Measurements from ENCODE around the gene MSRB2. TPM values are rescaled to one million over a fixed set of nuclear protein-coding genes. Genes with fewer than 3 reads are reported as not detected.

Gene MSRB2
- total RNA-seq, 1 donor from 2014 or later = 31.3 TPM

- H3K4me3 Mint-ChIP-seq (ENCODE audit: unreplicated experiment) = no peak overlapping the region
- no peak for TF ChIP-seq CTCF (IDR thresholded peaks at IDR 0.05; ENCODE audit: partially characterized antibody, unreplicated experiment)
- H3K36me3 Mint-ChIP-seq (ENCODE audit: unreplicated experiment) = no peaks in the 10 kb centered on the region
- H3K27ac Mint-ChIP-seq (ENCODE audit: unreplicated experiment) = no peak overlapping the region
- no peaks in the 10 kb centered on the region for H3K27me3 Mint-ChIP-seq (ENCODE audit: unreplicated experiment)
- H3K4me1 Mint-ChIP-seq (ENCODE audit: low read depth, unreplicated experiment) = peaks cover 9% of the 10 kb centered on the region
- no peak for DNase-seq
- peaks cover 1% of the 10 kb centered on the region for H3K9me3 Mint-ChIP-seq (ENCODE audit: unreplicated experiment)
Observed at GRCh38 chr10:23051278-23051677, 44.1 kb upstream of the MSRB2 start.

GRCh38 chr10:23051855-23052331 is 43.5 kb upstream of the MSRB2 start:
- no peak for DNase-seq
- Mint-ChIP-seq H3K4me1 (ENCODE audit: low read depth, unreplicated experiment) (peaks cover 9% of the 10 kb centered on the region), H3K4me3 (ENCODE audit: unreplicated experiment) (no peak overlapping the region), H3K27ac (ENCODE audit: unreplicated experiment) (no peak overlapping the region), H3K36me3 (ENCODE audit: unreplicated experiment) (no peaks in the 10 kb centered on the region), H3K27me3 (ENCODE audit: unreplicated experiment) (no peaks in the 10 kb centered on the region), H3K9me3 (ENCODE audit: unreplicated experiment) (peaks cover 1% of the 10 kb centered on the region)
- no peak for TF ChIP-seq CTCF (IDR thresholded peaks at IDR 0.05; ENCODE audit: partially characterized antibody, unreplicated experiment)

- H3K36me3 Mint-ChIP-seq (ENCODE audit: unreplicated experiment) = no peaks in the 10 kb centered on the region
- no peak for DNase-seq
- TF ChIP-seq CTCF (IDR thresholded peaks at IDR 0.05; ENCODE audit: partially characterized antibody, unreplicated experiment) = no peak
- H3K27me3 Mint-ChIP-seq (ENCODE audit: unreplicated experiment) = no peaks in the 10 kb centered on the region
- H3K4me3 Mint-ChIP-seq (ENCODE audit: unreplicated experiment) = no peak overlapping the region
- peaks cover 9% of the 10 kb centered on the region for H3K4me1 Mint-ChIP-seq (ENCODE audit: low read depth, unreplicated experiment)
- H3K9me3 Mint-ChIP-seq (ENCODE audit: unreplicated experiment) = peaks cover 1% of the 10 kb centered on the region
- H3K27ac Mint-ChIP-seq (ENCODE audit: unreplicated experiment) = no peak overlapping the region
Observed at GRCh38 chr10:23053036-23053435, 42.3 kb upstream of the MSRB2 start.

GRCh38 chr10:23055424-23056185 is 39.8 kb upstream of the MSRB2 start:
- TF ChIP-seq CTCF (IDR thresholded peaks at IDR 0.05; ENCODE audit: partially characterized antibody, unreplicated experiment) = no peak
- Mint-ChIP-seq H3K4me3 (ENCODE audit: unreplicated experiment) (no peak overlapping the region), H3K4me1 (ENCODE audit: low read depth, unreplicated experiment) (peaks cover 9% of the 10 kb centered on the region)

GRCh38 chr10:23056186-23056579 is 39.2 kb upstream of the MSRB2 start:
- no peaks in the 10 kb centered on the region for H3K36me3 Mint-ChIP-seq (ENCODE audit: unreplicated experiment)
- TF ChIP-seq CTCF (IDR thresholded peaks at IDR 0.05; ENCODE audit: partially characterized antibody, unreplicated experiment) = no peak
- no peaks in the 10 kb centered on the region for H3K27me3 Mint-ChIP-seq (ENCODE audit: unreplicated experiment)
- peaks cover 1% of the 10 kb centered on the region for H3K9me3 Mint-ChIP-seq (ENCODE audit: unreplicated experiment)
- H3K4me1 Mint-ChIP-seq (ENCODE audit: low read depth, unreplicated experiment) = peaks cover 9% of the 10 kb centered on the region
- H3K27ac Mint-ChIP-seq (ENCODE audit: unreplicated experiment) = no peak overlapping the region
- H3K4me3 Mint-ChIP-seq (ENCODE audit: unreplicated experiment) = no peak overlapping the region
- no peak for DNase-seq

More at GRCh38 chr10:23055424-23056185, 39.8 kb upstream of the MSRB2 start:
- Mint-ChIP-seq H3K27ac (ENCODE audit: unreplicated experiment) (no peak overlapping the region), H3K27me3 (ENCODE audit: unreplicated experiment) (no peaks in the 10 kb centered on the region), H3K9me3 (ENCODE audit: unreplicated experiment) (peaks cover 1% of the 10 kb centered on the region), H3K36me3 (ENCODE audit: unreplicated experiment) (no peaks in the 10 kb centered on the region)
- no peak for DNase-seq

Data from glutamatergic neuron (in vitro differentiated cells).